Kidney glomerular epithelial cell (primary cell): ENCODE results near the gene TIFAB.
A peak's percentile ranks its signal among the peaks of the same experiment; 100 is the strongest.

Source experiments
- DNase-seq: peaks from one replicate; lab custom pipeline; 2025; lab: John Stamatoyannopoulos, UW

The TIFAB gene

DNA sequence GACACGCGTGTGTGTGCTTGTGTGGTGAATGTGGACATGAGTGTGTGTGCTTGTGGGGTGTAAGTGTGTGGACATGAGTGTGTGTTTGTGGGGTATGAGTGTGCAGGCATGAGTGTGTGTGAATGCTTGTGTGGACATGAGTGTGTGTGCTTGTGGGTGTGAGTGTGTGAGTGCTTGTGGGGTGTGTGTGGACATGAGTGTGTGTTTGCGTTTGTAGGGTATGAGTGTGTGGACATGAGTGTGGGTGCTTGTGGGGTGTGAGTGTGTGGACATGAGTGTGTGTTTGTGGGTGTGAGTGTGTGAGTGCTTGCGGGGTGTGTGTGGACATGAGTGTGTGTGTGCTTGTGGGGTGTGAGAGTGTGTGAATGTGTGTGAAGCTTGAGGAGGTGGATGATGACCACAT is 29.8 kb upstream of the TIFAB start:
- no peak for DNase-seq

DNA sequence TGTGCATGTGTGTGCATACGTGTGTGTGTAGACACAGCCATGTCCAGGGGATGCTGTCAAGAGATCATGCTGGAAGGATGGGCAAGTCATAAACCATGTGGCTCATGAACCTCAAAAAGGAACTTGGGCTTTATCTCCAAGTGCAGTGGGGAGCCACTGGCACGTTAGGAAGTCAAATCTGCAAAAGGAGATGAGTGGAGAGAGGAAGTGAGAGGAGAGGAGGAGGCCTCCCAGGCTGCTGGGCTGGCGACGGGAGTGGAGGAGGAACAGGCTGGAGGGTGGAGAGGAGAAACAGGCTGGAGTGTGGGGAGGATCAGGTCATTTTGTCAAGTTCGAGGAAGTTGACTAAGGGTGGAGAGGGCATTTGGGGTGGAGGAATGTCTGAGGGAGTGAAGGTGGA is 29.2 kb upstream of the TIFAB start:
- no peak for DNase-seq

DNA sequence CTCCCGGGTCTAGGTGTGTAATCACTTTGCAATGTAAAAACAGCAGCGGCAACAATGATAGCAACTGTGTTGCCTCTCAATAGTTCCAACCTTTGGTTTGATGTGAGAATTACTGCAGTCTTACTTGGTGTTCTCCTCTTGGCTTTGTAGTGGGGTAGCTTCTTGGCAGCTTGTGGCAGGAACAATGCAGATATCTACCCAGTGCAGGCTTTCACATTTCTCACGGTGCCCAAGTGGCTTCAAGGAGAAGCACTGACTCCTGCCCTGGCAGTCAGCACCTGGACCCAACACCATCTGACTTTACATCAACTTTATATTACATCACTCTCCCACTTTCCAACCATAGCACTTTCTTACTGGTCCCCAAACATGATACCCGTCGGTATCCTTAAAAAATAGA is 28.4 kb upstream of the TIFAB start:
- DNase-seq = no peak

DNA sequence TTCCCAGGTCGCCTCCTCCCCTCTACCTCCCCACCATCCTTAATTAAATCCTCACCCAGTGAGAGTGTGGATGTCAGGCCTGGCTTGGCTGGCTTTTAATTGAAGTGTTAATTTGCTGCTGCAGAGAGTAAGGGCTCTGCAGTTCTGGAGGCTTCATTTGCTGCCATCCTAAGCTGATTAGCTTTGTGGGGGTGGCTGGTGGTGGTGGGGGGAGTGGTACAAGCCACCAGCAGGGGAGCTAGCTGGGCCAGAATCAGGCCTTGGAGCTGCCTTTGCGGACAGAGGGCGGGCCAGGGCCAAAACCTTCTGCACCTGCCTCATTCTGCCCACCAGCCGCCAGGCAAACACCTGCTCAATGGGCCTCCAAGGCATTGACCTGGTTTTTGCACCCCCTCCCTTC is 26.8 kb upstream of the TIFAB start:
- no peak for DNase-seq

DNA sequence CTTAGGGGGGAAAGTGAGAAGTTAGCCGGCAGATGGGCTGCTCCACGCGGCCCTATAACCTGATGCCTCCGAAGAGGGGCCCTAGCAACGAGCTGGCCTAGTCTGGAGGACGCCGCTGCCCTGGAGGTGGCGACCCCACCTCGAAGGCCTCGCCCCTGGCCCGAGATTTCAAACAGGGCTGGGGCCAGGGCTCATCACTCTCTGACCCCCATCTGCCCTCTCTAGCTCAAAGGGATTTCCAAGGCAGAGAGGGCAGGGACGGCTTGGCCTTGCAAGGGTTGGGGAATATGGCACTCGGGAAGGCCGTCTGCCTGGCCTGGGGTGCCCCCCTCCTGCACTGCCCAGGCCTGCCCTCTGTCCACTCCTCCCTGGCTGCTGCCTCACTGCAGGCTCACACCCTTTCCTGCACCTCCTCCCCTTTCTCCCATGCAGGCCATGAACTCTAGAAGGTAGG is 25.5 kb upstream of the TIFAB start:
- DNase-seq = no peak

DNA sequence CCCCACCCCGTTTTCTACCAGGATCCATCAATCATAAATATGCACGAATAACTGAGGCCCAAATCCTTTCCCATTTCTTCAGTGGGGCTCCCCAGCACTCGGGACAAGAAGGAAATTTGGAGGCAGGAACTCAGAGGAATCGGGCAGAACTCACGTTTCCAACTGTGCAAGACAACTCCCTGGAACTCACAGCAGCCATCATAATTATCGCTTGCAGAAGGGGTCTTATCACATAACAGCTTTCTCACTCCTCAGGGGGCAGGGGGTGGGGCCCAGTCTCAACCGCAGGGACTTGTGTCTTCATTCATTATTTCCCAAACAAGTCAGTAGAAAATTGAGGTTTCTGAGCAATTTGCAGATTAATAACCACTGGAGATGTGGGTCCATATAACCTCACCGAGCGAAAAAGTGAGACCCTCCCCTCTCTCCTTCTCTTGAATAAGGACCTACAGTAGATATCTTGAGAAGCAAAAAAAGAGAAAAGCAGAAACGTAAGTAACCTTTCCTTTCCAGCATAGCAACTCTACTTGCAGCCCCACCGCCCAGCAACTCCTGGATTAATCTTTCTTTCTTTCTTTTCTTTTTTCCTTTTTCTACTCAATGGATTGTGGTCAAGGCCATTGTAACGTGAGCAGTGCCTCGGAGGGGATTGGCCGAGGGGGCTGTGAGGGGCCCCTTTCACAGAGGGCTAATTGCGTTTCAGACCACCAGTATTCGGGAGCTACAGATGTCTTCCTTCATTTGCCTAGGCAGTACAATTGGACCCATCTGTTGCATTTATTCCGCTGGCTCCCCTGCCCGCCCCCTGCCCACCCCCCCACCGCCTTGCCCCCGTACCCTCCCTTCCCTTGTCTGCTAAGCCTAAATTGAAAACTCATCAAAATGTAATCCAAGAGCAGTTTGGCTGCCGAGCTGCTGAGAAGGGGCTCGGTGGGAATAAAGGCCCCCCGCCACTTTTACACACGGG is 24.7 kb upstream of the TIFAB start:
- DNase-seq = no peak

DNA sequence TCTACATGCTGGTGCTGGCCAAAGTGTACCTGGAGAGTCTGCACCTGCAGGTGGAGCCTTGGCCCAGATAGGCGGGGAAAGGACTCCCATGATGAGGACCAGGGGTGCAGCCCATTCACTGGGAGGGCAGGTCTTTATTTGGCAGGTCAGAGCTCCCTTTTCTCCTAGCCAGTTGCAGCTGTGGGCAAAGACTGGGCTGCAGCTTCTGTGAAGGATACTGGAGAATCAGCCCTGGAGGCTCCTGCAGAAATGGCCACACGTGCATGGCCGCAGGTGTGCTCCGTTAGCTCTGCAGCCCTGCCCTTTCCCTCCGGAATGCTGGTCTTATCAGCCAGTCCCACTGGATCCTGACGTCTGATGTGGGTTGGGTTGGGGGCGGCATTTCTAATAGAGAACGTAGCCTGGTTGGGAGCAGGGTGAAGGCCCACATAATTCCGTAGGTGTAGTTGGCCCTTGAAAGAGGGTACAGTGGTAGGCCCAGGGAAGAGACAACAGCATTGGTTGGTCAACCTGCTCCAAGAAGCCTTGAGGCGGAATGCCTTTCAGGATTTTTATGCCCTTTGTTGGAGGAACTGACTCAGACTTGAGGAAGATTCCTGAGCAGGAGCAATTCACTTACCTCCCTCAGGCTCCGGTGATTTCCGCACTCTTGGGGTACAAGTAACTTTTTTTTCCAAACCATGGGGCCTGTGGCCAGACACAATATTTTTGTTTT is 22.0 kb upstream of the TIFAB start:
- DNase-seq = no peak

DNA sequence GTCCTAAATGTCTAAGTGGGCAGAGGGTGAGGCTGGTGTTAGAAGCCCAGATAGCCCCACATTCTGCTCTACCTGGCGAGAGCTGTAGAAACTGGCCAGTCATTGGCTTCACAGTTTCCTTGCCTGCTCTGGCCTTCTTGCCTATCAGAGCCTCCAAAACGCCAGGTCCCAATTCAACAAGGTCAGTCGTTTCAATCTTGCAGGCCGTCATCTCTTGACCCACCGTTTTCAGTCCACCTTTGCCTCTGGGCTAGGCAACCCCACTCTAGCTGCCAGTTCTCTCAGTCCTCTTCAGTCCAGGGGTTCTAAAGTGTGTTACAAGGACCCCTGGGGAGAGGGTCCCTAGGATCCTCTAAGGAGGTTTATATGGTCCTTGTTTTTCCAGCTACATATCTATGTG is 20.0 kb upstream of the TIFAB start:
- DNase-seq = no peak

DNA sequence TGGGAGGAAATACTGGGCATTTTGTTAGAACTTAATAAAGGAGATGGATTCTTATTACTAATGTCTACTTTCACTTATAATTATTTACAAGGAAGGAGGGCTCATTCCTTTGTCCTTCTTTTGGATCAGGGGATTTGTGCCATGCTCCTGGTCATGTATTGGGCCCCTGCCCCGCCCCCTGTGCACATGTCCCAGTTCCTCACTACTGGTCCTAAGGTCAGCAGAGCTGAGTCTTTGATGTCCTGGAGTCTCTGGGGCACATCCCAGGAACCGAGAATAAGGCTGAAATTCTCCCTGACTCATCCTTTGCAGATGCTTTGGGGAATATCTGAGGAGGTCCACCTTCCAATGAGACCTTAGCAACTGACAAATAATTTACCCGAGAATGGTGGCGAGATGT is 19.6 kb upstream of the TIFAB start:
- no peak for DNase-seq

DNA sequence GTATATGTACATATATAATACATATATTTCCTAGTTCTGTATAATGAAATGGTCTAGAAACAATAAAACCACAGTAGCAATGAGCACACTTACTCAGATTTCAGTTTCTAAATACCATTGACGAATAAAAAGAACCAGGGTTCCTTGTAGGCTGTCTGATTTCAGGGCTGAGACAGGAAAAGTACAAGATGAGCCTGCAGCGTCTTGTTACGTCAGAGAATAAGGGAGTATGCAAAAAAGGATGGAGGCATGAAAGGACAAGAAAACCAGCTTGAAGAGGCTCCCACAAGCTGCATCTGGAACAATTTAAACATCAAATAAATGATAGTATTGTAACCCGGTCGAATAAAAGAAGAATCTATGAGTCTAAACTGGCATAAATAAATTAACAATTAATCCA is 17.8 kb upstream of the TIFAB start:
- no peak for DNase-seq

DNA sequence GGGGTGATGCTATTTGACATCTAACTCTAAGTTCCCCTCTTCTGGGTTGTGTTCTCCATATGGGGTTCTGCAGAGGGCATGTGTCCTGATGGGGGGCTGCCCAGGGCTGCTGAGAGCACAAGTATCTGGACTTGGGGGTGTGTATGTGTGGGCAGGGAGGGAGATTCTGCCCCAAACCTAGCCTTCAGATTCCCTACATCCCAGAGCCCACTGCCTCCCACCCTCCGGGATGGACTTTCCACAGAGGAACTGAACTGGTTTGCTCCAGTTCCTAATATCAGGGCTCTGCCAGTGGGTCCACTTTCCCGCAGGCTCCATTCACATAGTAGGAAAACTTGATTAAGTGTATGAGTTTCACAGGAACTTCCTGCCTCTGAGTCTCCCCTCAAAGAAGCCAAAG is 16.4 kb upstream of the TIFAB start:
- DNase-seq = no peak

DNA sequence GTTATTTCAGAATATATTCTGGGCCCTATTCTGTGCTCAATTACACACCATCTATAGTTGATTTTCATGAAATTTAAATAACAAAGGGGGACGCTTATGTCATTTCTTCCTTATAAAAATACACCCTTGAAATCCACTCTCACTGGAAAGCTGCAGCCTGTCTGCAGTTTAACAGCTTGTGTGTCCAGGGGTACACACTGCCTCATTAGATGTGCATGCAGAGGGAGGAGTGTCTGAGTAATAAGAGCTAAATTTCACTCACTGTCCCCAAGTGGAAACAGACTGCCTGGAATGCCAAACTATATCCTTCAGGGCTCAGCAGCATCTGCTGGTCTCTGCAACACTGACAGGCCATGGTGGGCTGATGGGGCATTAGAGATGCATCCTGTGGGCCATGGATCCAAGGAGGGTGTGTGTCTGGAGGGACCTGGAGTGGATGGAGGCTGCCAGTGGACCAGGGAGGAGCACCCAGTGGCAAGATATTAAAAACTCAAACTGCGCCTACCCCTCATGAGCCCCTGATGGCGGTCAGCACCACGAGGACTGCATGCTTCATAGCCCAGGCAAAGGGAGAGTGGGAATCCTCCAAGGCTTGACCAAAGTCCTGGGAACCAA is 15.8 kb upstream of the TIFAB start:
- DNase-seq = no peak

DNA sequence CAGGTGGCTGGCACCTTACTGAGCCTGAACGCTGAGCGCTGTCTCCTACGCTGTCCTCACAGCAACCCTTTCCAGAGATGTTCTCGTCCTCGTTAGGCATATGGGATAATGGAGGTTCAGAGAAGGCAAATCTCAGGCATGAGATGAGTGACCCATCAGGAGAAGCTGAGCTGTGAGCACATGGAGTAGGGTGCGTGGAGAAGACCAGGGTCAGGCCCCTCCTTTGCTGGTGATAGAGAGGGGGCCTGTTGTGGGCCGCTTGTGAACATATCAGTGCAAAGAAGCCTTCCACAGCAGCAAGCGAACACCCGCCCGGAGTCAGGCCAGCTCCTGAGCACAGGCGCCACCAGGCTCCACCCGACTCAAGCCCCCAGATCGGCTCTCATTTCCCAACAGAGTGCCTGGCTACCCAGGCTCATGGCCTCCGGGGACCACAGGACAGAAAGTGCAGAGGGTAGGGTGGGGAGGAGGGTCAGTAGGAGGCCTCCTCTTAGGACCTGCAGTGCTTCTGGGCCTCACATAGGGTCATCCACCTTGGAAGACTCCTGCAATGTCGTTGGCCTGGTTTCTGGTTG is 15.0 kb upstream of the TIFAB start:
- no peak for DNase-seq

DNA sequence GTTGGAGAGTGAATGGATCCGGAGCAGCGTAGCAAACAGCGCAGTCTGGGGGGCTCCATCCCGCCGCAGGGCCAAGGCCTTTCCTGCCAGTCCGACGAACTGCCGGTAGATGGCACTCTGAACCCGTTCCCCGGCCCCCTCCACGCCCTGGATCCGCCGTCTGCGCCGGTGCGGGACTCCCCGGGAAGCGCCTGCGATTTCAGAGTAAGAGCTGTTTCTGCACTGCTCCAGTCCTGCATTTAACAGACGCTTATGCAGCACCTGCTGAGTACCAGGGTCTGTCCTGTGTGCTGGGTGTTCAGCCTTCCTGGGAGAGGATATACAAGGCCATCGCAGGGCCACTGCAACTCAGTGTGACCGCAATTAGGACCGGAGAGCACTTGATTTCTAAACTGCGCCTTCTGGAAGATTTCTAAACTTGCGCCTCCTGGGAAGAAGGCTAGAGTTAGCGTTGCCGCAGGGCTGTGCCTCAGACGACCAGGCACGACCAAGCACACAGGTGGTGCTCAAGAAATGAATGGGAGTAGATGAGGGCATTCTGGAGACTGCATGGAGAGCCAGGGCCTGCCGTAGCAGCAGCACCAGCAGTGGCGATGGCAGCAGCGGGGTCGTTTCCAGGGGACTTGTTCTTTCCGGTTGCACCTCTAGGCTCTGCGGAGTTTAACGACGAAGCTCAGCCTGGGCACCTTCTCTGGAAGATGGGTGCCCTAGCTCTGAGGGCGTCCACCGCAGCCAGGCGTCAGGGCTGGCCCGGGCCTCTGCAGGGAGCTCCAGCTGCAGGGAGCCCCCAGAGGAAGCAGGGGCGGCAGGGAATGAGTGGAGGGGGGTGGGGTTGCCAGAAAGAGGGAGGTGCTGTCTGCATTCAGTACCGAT is 14.3 kb upstream of the TIFAB start:
- DNase-seq = peak; percentile 48

DNA sequence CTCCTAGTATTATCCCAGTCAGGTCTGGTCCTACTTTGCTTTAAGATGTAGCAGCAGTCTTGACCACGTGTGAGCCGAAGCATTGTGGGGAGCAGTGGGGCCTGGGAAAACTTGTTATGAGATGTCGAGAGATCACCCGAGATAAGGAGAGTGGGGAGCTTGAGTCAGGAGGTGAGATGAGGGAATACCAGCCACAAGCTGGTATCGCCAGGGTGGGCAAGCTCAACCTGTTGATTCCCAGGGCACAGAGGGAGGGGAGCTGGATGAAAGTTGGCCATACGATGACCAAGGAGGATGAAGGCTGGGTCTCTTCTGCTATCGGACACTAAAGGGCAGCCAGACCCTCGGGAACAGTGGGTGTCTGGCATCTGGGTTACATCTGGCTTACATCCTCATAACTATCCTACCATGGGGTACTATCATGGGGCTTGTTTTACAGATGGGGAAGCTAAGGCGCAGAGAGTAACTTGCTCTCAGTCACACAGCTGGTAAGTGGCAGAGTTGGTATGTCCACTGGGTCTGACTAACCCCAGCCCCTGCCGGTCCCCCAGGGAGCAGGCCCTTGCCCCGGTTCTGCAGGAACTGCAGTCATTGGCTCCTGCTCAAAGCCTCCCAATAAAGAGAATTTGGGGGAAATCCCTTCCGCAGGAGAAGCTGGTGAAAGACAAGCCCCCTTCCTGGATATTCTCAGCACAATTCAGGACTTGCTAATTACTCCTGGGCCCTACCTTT is 13.4 kb upstream of the TIFAB start:
- no peak for DNase-seq

DNA sequence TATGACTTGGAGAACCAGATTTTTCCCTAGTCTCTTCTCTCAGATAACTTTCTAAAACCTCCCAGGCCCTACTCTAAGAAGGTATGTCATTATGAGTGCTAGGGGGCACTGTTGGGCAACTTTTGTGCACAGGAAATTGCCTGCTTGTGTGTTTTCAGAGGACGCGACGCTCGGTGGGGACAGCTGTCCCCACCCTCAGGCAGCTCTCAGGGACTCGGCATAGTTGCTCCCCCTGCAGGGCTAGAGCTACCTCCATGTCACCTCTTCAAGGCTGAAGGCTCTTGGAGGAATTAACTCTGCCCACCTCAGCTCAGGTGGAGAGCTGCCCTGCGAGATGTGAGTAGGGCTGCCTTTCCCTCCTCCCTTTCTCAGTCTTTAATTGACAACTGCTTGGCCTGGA is 10.2 kb upstream of the TIFAB start:
- peak; percentile 1 for DNase-seq

DNA sequence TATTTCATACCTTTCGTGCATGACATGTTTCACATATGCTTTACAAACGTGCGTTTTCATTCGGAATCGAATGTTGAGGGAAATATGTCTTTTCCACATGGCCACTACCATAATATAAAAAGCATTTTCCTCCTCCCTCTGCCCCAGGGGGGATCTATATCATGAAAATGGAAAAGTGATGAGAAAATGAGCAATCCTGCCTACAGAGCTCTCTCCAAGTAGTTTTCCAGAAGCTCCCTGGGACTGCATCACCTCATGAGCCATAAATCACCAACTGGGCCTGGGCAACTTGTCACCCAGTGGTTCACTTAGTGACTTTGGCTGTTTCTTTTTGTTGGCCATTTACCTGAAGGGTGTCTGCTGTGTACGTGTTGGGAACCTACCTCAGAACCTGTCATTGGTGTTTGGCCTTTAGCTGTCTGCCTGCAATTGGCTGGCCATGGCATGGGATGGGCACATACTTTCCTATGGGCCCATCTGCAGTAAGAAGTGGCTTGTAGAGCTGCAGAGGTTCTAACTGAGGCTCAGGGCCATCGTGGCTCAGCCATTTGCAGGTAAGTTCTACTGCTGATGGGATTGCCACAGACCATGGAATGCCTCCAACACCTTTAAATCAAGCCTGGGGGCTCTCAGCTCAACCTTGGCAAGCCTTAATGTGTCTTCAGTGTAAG is 9.5 kb upstream of the TIFAB start:
- DNase-seq = no peak

DNA sequence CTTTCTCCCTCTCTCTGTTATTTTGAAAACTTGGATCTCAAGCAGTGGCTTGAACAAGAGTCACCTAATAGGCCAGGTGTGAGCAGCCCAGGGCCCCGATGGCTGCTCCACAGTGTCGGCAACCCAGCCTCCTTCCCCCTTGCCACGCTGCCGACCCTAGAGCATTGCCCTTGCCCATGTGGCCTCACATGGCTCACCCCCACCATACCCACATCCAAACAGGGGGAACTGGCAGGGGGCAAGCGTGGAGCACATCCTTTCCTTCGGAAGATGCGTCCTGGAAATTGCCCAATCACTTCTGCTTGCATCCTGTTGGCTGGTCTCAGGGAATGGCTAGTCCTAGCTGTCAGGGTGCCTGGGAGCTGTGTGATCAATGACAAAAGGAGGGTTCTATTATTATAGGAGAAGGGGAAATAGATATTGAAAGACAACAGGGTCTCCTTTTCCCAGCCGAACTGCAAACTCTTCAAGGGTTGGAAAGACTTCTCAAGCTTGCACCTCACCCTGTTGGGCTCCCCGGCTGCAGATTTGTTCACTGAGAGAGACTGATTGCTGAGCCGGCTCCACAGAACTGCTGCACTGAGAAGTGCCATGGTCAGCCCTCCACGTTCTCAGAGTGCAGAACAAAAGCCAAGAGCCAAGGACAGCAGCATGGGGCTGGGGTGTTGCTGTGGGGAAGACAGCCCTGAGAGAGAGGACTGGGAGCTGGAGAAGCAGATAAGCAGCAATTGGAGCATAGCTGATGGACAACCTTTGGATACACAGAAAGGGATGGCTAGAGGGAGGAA is 8.3 kb upstream of the TIFAB start:
- DNase-seq = no peak

DNA sequence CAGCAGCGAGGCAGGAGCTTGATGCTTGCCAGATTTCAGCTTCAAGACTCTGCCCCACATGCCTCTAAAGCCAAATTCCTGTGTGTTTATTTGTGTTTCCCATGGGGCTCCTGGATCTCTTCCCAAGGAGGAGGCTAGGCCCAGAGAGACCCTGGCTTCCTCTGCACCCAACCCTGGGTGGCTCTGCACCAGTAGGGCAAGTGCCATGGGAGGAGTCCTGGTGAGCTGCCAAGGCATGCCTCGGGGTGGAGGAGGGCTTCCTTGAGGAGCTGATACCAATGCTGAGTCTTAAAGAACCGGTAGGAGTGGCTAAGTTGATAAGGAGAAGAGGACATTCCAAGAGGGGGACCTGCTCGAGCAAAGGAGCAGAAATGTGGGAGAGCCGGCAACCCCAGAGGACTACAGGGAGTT is 6.8 kb upstream of the TIFAB start:
- DNase-seq = peak; percentile 5
